ENCODE data around the gene CAMK2D. TPM values are rescaled to one million over a fixed set of nuclear protein-coding genes. Genes with fewer than 3 reads are reported as not detected.

The CAMK2D gene
- total and polyA plus RNA-seq, 8 donors, result 8.8 to 155 (median 64.5) TPM

DNA sequence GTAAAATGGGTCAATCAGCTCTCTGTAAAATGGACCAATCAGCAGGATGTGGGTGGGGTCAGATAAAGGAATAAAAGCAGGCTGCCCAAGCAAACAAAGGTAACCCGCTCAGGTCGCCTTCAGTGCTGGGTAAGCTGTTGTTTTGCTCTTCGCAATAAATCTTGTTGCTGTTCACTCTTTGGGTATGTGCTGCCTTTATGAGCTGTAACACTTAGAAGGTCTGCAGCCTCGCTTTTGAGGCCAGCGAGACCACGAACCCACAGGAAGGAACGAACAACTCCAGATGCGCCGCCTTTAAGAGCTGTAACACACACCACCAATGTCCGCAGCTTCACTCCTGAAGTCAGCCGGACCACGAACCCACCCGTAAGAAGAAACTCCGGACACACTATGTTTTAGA is 11.5 kb upstream of the CAMK2D start:
- H3K4me3 ChIP-seq, result no peak overlapping the region
- no peak for DNase-seq
- 77 to 94% (median 87%) methylated on average over 14 of the region's 14 CpGs for WGBS, 5 donors
- no peak overlapping the region for H3K27ac ChIP-seq
- H3K27me3 ChIP-seq, result no peaks in the 10 kb centered on the region
- no peaks in the 10 kb centered on the region for H3K9me3 ChIP-seq
- H3K4me1 ChIP-seq, result no peaks in the 10 kb centered on the region
- intact Hi-C loops (cut with DNase I; ENCODE audit: low total_unique reads), result no loop called here
- TF ChIP-seq POLR2A (IDR thresholded peaks at IDR 0.05), result no peak
- no peak for TF ChIP-seq EP300 (IDR thresholded peaks at IDR 0.05)
- TF ChIP-seq, protein P1, sequence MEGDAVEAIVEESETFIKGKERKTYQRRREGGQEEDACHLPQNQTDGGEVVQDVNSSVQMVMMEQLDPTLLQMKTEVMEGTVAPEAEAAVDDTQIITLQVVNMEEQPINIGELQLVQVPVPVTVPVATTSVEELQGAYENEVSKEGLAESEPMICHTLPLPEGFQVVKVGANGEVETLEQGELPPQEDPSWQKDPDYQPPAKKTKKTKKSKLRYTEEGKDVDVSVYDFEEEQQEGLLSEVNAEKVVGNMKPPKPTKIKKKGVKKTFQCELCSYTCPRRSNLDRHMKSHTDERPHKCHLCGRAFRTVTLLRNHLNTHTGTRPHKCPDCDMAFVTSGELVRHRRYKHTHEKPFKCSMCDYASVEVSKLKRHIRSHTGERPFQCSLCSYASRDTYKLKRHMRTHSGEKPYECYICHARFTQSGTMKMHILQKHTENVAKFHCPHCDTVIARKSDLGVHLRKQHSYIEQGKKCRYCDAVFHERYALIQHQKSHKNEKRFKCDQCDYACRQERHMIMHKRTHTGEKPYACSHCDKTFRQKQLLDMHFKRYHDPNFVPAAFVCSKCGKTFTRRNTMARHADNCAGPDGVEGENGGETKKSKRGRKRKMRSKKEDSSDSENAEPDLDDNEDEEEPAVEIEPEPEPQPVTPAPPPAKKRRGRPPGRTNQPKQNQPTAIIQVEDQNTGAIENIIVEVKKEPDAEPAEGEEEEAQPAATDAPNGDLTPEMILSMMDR (IDR thresholded peaks at IDR 0.05), result no peak
- TF ChIP-seq POLR2AphosphoS5 (IDR thresholded peaks at IDR 0.05), result no peak
- H3K36me3 ChIP-seq, result no peaks in the 10 kb centered on the region

DNA sequence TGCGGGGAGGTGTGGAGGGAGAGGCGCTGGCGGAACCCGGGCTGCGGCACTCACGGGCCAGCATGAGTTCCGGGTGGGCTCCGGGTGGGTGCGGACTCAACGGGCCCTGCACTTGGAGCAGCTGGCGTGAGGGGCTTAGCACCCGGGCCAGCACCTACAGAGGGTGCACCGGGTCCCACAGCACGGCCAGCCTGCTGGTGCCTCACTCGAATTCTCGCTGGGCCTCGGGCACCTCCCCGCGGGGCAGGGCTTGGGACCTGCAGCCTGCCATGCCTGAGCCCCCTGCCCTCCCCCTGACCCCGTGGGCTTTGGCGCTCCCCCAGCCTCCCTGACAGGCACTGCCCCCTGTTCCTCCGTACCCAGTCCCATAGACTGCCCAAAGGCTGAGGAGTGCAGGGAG is 10.8 kb upstream of the CAMK2D start:
- intact Hi-C loops (cut with DNase I; ENCODE audit: low total_unique reads), result no loop called here

DNA sequence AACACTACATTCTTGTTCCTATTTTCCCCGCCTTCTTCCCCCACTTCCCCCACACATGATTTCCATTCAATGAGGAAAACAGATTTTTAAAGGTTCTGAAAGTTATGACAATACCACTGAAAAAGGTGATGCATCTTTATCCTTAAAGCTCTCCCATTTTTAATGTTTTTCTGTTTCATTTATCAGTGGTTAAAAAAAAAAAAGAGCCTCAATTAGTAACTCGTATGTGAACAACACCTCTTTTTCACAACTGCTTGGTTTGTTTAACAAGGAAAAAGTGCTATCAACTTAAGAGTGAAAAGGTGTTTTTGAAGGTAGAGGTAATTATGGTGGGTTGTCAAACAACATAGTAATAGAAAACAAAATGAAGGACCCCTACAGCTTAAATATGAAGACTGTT is 8.2 kb upstream of the CAMK2D start:
- WGBS, 5 donors, result 69 to 80% (median 72%) methylated on average over 2 of the region's 2 CpGs
- intact Hi-C loops (cut with DNase I; ENCODE audit: low total_unique reads), result no loop called here
- no peak for TF ChIP-seq POLR2A (IDR thresholded peaks at IDR 0.05)
- TF ChIP-seq EP300 (IDR thresholded peaks at IDR 0.05), result no peak
- no peak for TF ChIP-seq POLR2AphosphoS5 (IDR thresholded peaks at IDR 0.05)
- TF ChIP-seq, protein P1 (IDR thresholded peaks at IDR 0.05), result no peak
- Histone ChIP-seq H3K27ac (no peak overlapping the region), H3K4me3 (no peak overlapping the region), H3K9me3 (no peaks in the 10 kb centered on the region), H3K36me3 (no peaks in the 10 kb centered on the region), H3K27me3 (no peaks in the 10 kb centered on the region), H3K4me1 (no peaks in the 10 kb centered on the region)
- DNase-seq, result no peak

More for the DNA sequence above, 10.8 kb upstream of the CAMK2D start:
- TF ChIP-seq POLR2A (IDR thresholded peaks at IDR 0.05) (no peak), EP300 (IDR thresholded peaks at IDR 0.05) (no peak), POLR2AphosphoS5 (IDR thresholded peaks at IDR 0.05) (no peak)
- TF ChIP-seq, protein P1 (IDR thresholded peaks at IDR 0.05), result no peak
- no peak overlapping the region for H3K4me3 ChIP-seq
- no peaks in the 10 kb centered on the region for H3K9me3 ChIP-seq
- no peaks in the 10 kb centered on the region for H3K27me3 ChIP-seq
- H3K36me3 ChIP-seq, result no peaks in the 10 kb centered on the region
- no peaks in the 10 kb centered on the region for H3K4me1 ChIP-seq
- WGBS, 5 donors, result 94 to 98% (median 95%) methylated on average over 15 to 22 of the region's 22 CpGs
- no peak for DNase-seq
- H3K27ac ChIP-seq, result no peak overlapping the region

DNA sequence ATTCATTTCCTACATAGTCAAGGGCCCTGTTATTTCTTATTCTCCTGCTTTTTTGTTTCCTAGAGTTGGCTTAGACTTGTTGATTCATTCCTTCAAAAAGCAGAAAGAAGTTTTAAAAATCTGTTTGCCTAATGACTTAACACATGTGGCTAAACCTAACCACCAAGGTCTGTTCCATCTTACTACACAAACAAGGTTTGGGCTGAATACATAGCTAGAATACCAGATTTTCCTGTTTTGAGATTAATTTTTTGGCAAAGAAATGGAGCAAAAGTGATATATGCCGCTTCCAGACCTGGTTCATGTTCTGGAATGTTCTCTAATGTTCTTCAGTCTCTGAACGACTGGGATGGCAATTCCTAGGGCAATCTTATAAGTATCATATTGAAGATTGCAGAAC is 7.4 kb upstream of the CAMK2D start:
- Histone ChIP-seq H3K36me3 (no peaks in the 10 kb centered on the region), H3K4me1 (peaks cover 0 to under 1% (median 0%) of the 10 kb centered on the region in 4 donors), H3K27me3 (no peaks in the 10 kb centered on the region), H3K9me3 (no peaks in the 10 kb centered on the region), H3K4me3 (no peak overlapping the region), H3K27ac (no peak overlapping the region)
- TF ChIP-seq POLR2A (IDR thresholded peaks at IDR 0.05) (no peak), EP300 (IDR thresholded peaks at IDR 0.05) (no peak), POLR2AphosphoS5 (IDR thresholded peaks at IDR 0.05) (no peak)
- TF ChIP-seq, protein P1 (IDR thresholded peaks at IDR 0.05), result no peak
- 71 to 85% (median 79%) methylated on average over 2 of the region's 2 CpGs for WGBS, 5 donors
- DNase-seq, result no peak
- intact Hi-C loops (cut with DNase I; ENCODE audit: low total_unique reads), result no loop called here

Measured in stomach (tissue), 9 donors.